GM18909 (cell line): Measurements from ENCODE around the gene RUSC2.
"Not testable (repeated sequence)": the region's sequence is repeated elsewhere in the genome, so short reads cannot be mapped to it uniquely, and the experiment has no call there.

Source experiments
- ATAC-seq: cut with Tn5 transposase; IDR thresholded peaks from one replicate; pipeline ENCODE4 v1.9.1; 2021; ENCODE audit warnings: mild to moderate bottlenecking; ENCODE audit not compliant: unreplicated experiment, poor library complexity

RUSC2 gene

DNA sequence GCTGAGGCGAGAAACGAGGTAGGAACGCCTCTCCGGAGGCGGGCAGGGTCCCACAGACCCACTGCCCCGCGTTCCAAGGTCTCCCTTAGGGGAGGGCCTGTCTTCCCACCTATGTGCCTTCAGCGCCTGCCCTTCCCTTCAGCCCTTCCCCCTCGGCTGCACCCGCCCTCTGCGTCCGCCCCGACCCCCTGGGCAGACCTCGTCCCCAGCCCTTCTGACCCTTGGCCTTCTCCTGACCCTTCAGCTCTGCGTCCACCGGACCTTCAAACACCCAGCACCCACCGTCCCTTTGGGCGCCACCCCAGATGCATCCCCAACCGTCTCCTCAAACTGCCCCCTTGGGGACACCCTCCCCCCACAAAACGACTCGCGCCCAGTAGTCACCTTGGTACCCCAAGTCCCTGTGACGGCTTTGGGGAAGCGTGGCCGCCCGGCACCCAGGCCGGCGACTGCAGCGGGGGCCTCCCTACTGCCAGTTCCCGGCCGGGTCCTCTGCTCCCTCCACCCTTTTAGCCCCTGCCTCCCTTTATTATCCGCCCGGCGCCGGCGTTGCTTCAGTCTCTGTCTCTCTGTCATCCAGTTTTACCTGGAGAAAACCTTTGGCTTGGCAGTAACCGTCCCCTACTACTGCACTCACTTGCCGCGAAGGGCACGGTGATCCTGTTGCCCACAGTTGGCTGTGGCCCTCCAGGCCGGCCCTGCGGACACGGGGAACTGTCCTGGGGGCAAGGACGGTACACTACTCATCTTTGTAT is 421 bp downstream of the RUSC2 start:
- no peak for ATAC-seq

DNA sequence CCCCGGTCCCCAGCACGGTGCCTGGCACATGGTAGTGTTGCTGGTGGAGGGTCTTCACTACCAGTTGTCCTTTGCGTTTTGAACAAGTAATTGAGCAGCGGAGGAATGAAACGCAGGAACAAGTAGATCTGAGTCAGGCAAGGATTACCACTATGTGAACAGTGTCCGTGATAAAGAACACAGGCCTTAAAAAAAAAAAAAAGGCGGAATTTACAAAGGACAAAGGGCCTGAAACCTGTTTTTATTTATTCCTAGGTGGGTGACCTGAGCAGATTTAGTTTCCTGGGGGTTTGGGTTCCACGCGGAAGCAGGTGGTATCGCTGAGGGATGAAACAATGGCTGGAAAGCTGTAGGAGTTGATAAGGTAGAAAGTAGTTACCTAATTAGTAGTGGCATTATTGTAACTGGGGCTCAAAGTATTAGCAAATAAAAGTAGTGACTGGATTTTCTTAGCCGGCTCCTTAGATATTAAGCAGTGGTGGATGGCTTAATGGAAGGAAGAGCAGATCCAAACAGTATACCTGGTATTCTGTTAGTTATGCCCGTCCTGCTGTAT is 1.1 kb downstream of the RUSC2 start:
- ATAC-seq = no peak

DNA sequence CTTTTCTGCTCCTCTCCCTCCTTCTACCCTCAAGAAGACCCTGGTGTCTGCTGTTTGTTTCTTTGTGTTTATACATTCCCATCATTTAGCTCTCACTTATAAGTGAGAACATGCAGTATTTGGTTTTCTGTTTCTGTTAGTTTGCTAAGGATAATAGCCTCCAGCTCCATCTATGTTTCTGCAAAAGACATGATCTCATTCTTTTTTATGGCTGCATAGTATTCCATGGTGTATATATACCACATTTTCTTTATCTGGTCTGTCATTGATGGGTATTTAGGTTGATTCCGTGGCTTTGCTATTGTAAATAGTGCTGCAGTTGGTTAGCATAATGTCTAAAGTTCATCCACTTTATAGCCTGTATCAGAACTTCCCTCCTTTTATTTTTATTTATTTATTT is 3.2 kb downstream of the RUSC2 start:
- ATAC-seq = not testable (repeated sequence)

DNA sequence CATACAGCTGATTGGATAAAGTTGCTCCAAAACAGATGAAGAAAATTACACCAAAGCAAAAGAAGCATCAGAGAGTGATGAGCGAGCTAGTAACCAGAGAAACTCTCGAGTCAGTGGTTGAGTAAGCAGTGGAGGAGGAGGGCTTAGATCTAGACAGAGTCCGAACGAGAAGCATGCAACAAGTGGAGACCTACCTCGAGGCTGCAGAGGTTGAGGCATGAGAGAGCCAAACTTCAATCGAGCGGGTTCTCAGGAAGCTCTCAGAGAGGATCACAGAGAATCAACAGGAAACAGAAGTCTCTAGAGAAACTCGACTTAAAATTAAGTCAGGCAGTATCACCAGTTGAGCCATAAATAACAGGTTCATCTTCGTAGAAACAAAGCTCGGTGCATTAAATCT is 6.1 kb downstream of the RUSC2 start:
- no peak for ATAC-seq

DNA sequence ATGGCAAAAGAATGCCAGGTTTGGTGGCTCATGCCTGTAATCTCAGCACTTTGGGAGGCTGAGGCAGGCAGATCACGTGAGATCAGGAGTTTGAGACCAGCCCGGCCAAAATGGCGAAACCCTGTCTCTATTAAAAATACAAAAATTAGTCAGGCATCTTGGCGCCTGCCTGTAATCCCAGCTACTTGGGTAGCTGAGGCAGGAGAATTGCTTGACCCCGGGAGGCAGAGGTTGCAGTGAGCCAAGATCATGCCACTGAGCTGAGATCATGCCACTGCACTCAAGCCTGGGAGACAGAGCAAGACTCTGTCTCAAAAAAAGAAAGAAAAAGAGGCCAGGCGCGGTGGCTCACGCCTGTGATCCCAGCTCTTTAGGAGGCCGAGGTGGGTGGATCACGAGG is 8.3 kb downstream of the RUSC2 start:
- ATAC-seq = not testable (repeated sequence)

DNA sequence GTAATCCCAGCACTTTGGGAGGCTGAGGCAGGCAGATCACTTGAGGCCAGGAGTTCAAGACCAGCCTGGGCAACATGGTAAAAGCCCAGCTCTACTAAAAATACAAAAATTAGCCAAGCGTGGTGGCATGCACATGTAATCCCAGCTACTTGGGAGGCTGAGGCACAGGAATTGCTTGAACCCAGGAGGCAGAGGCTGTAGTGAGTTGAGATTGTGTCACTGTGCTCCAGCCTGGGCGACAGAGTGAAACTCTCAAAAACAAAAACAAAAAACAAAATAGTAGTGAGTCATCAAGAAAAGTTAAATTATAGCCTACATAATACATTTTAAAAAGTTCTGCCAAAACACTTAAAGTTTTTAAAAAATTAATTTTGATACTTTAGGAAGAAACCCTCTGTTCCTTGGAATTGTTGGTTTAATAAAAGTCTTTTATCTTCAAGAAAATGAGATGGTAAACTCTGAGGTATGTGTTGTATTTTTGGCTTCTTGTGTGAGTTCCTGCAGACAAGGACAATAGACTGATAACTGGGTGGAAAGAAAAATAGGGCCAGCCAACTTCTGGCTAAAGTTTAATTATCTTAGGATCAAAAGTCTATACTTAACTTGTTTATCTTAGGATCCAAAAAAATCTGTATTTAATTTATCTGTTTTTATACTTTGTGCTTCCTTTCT is 9.3 kb downstream of the RUSC2 start:
- no peak for ATAC-seq

DNA sequence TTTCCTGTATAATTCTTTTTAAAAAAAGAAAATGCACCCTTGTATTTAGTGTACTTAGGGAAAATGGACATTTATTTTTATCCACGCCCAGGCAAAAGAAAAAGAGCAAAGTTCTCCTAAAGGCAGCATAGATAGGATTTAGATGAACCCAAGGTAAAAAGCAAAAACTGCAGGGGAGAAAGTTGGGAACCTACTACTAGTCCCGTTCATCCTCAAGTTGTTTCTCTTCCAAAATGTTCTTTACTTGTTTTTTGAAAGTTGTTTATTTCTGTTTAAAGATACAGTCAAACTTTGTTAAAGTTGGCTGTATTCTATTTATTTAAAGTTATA is 9.8 kb downstream of the RUSC2 start:
- no peak for ATAC-seq

DNA sequence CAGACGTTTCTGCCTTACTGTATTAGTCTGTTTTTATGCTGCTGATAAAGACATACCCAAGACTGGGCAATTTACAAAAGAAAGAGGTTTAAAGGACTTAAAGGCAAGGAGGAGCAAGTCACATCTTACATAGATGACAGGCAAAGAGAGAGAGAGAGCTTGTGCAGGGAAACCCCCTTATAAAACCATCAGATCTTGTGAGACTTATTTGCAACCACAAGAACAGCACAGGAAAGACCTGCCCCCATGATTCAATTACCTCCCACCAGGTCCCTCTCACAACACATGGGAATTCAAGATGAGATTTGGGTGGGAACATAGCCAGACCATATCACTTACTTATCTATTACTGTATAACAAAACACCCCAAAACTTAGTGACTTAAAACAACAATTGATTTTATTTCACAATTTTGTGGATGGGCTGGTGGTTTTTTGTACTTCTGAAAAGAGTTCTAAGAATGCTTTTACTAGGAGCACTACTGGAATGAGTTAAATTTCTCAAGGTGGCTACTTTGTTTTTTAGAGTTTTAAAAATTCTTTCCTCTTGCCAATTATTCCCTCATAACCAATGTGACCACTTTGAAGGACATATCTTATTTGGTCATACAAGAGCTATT is 10.3 kb downstream of the RUSC2 start:
- no peak for ATAC-seq

DNA sequence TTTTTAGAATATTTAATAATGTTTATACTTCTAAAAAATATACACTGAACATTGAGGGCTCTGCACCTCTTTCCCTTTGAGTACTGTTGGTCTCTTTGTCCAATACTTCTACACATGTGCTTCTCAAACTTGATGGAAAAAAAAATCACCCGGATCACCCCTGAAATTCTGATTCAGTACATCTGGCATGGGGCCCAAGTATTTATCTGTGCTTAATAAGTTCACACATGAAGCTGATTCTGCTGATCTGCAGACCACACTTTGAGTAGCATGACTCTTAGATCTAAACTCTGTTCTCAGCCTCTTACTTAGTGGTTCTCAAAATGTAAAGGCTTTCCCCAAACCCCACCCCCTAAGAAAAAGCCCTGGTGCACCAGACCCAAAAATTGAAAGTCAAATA is 12.0 kb downstream of the RUSC2 start:
- ATAC-seq = no peak

DNA sequence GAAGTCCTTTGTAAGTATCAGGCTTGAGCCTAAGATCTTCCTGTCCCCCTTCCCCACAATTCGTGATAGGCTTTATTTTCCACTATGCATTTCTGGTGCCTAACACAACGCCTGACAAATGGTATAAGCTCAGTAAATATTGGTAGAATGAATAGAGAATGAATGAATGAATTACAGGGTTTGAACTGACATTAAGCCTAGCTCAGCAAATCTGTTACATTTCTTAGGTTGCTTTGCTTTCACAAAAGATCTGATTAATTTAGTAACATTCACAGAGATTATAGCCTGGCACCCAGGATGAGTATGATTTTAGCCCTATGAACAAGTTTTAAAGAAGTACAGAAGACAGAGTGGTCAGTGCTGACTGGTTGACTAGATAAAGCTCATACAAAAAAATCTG is 16.4 kb downstream of the RUSC2 start:
- ATAC-seq = no peak

DNA sequence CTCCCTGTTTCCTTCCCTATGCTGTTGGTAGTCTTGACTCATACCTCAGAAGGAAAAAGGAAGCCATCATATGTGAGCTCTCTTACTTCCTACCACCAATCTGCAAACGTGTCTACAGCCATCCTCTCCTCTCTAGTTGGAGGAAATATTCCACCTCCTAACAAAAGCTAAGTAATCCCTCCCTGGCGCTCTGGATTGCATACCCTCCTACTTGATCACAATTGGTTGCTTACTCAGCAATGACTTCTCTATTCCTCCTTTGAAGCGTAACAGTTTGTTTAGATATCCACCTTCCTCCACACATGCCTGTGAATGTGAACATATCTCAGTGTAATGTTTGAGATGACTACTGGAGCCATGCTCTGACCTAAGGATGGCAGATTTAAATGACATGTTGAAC is 18.2 kb downstream of the RUSC2 start:
- ATAC-seq = no peak

DNA sequence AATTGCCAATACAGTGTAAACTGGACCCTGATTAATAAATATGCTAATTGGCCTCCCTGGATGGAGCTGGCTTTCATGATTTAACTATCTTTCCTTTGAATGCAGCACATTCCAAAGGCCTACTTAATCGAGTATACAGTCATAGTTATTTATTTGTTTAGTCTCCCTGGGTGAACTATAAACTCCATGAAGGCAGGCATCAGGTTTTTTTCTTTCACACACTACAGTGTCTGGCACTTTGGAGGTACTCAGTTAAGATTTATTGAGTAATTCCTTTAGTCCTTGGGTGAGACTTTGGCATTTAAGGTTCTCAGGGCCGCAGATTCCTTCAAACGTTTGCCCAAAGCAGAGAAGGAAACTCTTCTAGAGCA is 20.5 kb downstream of the RUSC2 start:
- ATAC-seq = no peak

DNA sequence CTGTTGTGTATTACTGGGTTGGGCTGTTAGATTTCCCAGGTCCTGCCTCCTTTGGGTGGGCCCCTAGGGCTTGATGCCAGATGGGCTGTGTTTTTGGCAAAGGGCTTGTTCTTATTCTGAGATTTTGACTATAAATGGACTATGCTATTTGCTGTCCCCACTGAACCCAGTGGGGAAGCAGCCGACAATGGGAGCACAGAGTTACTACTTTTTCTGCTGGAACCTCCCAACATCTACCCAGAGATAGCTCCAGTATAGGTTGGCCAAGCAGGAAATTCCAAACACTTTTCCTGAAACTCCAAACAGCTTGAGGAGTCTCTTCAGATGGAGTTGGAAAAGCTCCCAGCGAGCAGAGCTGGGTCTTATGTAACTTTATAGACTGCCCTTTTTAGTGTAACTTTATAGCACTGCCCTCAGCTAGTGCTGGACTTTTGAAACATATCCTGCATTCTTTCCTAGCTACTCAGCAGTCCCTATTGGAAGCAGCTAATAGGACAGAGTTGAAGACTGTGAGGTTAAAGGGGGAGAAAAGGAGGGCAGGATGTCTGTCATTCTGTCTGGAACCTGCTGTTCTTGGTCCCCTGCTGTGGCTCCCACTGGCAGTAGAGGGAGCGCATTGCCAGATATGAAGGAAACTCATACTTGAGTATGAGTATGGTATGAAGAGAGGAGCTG is 21.0 kb downstream of the RUSC2 start:
- ATAC-seq = no peak

DNA sequence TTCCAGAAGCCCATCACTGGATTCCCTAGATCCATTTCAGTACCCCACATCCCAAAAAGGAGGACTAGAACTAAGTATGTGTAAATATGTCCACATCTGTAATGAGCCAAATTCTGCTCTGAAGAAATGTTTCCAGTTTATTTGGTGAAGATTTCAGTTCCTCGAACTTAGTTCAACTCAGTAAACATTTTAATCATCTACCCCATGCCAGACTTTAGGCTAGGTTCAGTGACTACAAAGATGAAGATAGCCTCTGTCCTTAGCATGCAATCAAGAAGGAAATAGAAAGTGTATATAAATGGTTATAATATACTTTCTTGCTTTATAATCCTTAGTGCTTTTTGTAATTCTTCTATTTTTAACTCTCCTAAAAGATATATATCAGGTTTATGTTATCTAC is 21.5 kb downstream of the RUSC2 start:
- ATAC-seq = no peak

DNA sequence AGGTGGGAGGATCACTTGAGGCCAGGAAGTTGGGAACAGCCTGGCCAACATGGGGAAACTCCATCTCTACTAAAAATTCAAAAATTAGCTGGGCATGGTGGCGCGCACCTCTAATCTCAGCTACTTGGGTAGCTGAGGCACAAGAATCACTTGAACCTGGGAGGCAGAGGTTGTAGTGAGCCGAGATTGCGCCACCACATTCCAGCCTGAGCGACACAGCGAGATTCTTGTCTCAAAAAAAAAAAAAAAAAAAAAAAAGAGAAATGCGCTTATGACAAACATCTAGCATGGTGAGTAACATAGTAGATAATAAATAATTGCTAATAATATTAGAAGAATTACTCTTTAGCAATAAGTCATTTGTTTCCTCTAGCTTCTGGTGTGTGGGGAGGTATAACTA is 25.9 kb downstream of the RUSC2 start:
- no peak for ATAC-seq

DNA sequence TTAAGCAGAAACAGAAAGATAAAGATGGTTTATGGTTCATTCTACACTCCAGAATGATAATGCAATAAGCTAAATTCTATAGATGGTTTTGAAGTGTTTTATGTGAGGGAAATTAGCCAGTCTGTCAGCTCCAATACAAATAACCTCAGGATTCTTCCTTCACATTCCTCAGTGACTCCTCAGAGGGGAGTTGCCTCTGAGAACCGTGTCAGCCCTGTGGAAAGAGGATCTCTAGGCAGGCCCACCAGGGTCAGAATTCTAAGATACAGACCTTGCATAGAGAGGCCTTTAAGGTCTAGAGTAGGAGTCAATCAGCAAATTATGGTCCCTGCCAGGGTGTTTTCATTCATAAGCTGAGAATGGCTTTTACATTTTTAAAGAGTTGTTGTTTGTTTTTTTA is 26.6 kb downstream of the RUSC2 start:
- ATAC-seq = no peak

DNA sequence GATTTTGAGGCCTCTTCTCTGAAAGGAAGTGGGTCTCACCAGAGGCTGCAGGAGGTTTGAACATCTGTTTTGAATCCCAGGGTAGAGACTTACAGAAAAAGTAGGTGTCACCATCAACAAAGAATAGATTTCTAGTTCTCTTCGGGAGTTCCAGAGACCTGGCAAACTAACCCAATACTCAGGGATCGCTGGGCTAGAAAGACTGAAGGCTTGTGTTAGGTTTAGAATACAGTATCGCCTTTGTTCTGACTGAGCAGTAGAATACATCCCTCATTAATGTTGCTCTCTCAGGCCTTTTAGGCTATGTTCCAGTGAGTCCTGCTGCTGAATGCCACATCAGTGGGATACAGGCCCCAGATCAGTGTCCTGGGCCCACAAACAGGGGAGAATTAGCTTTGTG is 27.2 kb downstream of the RUSC2 start:
- ATAC-seq = no peak

DNA sequence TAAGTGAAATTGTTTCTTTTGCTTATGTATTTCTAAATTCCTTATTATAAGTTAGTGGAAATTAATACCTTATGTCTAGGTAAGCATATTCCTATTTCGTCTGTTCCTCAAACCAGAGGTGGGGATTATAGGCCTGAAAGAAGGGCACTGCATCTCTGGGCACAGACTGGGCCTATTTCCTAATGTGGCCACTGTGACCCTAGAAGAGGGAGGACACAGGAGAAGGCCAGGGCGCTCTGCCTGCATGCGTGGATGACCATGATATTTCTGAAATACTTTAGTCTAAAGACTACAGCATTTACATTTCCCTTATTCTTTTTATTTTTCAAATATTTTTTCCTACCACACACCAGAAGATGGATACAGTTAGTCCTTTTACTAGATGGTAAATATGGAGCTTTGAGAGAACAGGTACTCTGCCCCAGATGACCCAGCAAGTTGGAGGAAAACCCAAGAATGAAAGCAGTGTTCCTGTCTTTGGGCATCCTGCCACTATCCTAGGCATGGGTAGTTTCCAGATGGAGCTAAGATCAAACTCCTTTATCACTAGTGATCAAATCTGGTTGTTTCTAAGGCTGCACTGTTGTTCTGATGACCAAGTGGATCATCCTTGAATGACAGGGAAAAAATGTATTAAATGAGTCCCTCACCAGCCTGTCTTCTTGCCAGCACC is 27.8 kb downstream of the RUSC2 start:
- ATAC-seq = no peak

DNA sequence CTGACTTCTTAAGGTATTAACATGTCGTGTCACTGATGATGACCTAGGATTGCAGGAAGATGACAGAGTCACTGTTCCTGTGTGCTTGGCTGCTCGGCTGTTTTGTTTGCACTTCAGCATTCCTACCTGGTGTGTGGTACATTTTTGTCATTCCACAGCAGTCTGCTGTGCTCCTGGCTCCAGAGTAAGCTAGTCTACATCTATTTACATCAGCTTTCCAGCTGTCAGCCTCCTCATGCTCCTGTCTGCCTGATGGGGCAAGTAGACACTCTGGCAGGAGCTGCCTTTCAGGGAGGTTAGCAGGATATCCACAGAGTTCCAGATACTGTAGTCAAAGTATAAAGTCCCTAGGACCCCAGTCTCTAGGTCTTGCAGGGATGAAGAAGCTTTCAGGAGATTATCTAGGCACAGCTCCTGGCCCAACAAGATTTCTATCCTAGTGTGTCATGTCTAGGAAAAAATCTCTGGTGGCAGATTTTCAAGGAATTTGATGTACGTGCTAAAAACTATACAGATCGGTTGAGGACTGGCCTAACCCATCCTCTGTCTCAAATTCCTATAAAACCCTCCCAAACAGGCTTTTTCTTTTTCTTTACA is 28.4 kb downstream of the RUSC2 start:
- no peak for ATAC-seq

DNA sequence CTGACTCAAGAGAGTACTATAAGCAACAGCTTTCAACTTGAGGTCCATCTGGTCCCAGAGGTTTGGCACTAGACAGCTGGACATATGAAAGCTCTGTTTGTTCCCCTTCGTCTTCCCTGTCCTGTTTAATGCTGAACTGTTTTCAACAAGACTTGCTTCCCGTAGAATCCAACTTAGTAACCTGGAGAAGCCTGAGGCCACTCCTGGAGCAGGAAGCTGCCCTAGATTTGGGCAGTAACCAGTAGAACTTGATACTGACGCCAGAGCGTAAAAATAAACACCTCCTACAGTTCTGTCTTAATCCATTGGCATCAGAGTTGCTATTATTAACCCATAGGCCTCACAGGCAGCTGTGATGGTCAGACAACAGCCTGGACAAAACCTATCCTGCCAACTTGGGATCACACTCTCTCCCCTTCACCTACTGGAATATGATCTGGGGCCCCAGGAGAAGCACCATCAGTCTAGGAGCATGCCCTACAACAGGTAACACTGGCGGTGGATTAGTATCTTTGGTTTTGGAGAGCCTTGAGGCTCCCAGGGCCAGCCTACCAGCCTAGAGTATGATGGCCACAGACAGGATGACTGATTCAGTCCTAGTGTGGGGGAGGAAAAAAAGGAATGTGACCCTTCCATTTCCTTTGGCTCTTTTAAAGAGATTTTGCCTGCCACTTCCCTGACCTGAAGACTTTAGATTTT is 29.2 kb downstream of the RUSC2 start:
- no peak for ATAC-seq
